ENCODE measurements around the gene INCA1.

The INCA1 gene

GRCh38 chr17:4970273-4970672 is 27.0 kb downstream of the INCA1 start:
- TF ChIP-seq, protein P1, sequence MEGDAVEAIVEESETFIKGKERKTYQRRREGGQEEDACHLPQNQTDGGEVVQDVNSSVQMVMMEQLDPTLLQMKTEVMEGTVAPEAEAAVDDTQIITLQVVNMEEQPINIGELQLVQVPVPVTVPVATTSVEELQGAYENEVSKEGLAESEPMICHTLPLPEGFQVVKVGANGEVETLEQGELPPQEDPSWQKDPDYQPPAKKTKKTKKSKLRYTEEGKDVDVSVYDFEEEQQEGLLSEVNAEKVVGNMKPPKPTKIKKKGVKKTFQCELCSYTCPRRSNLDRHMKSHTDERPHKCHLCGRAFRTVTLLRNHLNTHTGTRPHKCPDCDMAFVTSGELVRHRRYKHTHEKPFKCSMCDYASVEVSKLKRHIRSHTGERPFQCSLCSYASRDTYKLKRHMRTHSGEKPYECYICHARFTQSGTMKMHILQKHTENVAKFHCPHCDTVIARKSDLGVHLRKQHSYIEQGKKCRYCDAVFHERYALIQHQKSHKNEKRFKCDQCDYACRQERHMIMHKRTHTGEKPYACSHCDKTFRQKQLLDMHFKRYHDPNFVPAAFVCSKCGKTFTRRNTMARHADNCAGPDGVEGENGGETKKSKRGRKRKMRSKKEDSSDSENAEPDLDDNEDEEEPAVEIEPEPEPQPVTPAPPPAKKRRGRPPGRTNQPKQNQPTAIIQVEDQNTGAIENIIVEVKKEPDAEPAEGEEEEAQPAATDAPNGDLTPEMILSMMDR (IDR thresholded peaks at IDR 0.05; ENCODE audit: insufficient read depth, low read length), result no peak
- DNase-seq (ENCODE audit: low read depth in 1 of 2, low spot score in 1 of 2), result no peak
- H3K27ac ChIP-seq (replicated peaks), result no peak overlapping the region
- no peaks in the 10 kb centered on the region for H3K27me3 ChIP-seq (ENCODE audit: insufficient read depth, poor library complexity, severe bottlenecking)
- no peak overlapping the region for H3K4me3 ChIP-seq (replicated peaks; ENCODE audit: insufficient read depth, low read length)

DNA sequence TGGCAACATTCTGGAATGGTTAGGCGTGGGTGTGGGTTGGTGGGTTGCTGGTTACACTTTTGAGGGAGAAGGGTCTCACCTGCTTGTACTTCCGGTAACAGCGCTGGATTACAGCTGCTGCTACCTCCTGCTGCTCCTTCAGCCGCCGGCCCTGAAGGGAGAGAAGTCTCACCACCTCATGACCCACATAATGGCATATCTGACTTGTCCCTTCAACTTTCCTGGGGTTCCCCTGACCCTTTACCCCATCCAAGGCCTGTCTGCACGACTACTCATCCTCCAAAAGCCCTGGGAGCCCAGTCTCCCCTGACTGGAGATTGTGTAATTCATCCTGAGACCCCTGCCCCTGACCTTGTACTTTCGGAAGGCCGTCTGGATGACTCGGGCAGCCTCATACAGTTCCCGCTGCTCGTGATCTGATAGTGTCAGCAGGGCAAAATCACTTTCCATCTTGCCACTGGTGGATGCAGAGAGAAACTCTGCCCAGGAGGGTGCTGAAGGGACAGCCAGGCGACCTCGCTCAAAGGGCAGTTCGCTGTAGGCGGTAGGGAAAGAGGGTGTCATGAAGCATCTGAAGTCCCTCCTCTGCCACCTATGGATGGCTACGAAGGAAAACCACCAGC is 27.7 kb downstream of the INCA1 start:
- DNase-seq (ENCODE audit: low read depth in 1 of 2, low spot score in 1 of 2), result no peak
- no peaks in the 10 kb centered on the region for H3K27me3 ChIP-seq (ENCODE audit: insufficient read depth, poor library complexity, severe bottlenecking)

GRCh38 chr17:4969047-4969550 is 28.2 kb downstream of the INCA1 start:
- TF ChIP-seq GABPA (IDR thresholded peaks at IDR 0.05; ENCODE audit: low read depth) (no peak), SPI1 (IDR thresholded peaks at IDR 0.05; ENCODE audit: borderline replicate concordance, low read depth) (no peak), POLR2AphosphoS5 (IDR thresholded peaks at IDR 0.05; ENCODE audit: low read depth) (no peak), REST (IDR thresholded peaks at IDR 0.05; ENCODE audit: insufficient replicate concordance, low read depth) (no peak)
- TF ChIP-seq, protein P1 (IDR thresholded peaks at IDR 0.05; ENCODE audit: insufficient read depth, low read length), result no peak
- no peak overlapping the region for H3K4me3 ChIP-seq (replicated peaks; ENCODE audit: insufficient read depth, low read length)
- H3K27ac ChIP-seq (replicated peaks), result peak overlapping the region; percentile 91
- H3K27me3 ChIP-seq (ENCODE audit: insufficient read depth, poor library complexity, severe bottlenecking), result no peaks in the 10 kb centered on the region
- peak; percentile 15 to 73 for DNase-seq (ENCODE audit: low read depth in 1 of 2, low spot score in 1 of 2)

More for the DNA sequence above, 27.7 kb downstream of the INCA1 start:
- peak overlapping the region; percentile 91 for H3K27ac ChIP-seq (replicated peaks)
- H3K4me3 ChIP-seq (replicated peaks; ENCODE audit: insufficient read depth, low read length), result no peak overlapping the region
- TF ChIP-seq REST (IDR thresholded peaks at IDR 0.05; ENCODE audit: insufficient replicate concordance, low read depth), result peak; percentile 44
- TF ChIP-seq, protein P1 (IDR thresholded peaks at IDR 0.05; ENCODE audit: insufficient read depth, low read length), result no peak

- H3K27me3 ChIP-seq (ENCODE audit: insufficient read depth, poor library complexity, severe bottlenecking), result no peaks in the 10 kb centered on the region
- TF ChIP-seq, protein P1 (IDR thresholded peaks at IDR 0.05; ENCODE audit: insufficient read depth, low read length), result no peak
- TF ChIP-seq GABPA (IDR thresholded peaks at IDR 0.05; ENCODE audit: low read depth) (no peak), REST (IDR thresholded peaks at IDR 0.05; ENCODE audit: insufficient replicate concordance, low read depth) (no peak), SPI1 (IDR thresholded peaks at IDR 0.05; ENCODE audit: borderline replicate concordance, low read depth) (no peak), POLR2AphosphoS5 (IDR thresholded peaks at IDR 0.05; ENCODE audit: low read depth) (no peak)
- no peak for DNase-seq (ENCODE audit: low read depth in 1 of 2, low spot score in 1 of 2)
- peak overlapping the region; percentile 58 for H3K4me3 ChIP-seq (replicated peaks; ENCODE audit: insufficient read depth, low read length)
- H3K27ac ChIP-seq (replicated peaks), result peak overlapping the region; percentile 91
Measured at GRCh38 chr17:4968486-4969046, 28.8 kb downstream of the INCA1 start.
